Transverse colon (tissue), 4 donors: ENCODE data around the gene NSD1.

Experiments used
- POLR2A ChIP-seq: fragments of 450-650 bp; IDR thresholded peaks from one replicate; pipeline ENCODE4 v1.6.1; 2016; ENCODE audit warnings: antibody characterized with exemption, mild to moderate bottlenecking, moderate library complexity
- POLR2AphosphoS5 ChIP-seq, 3 donors: sonication (generic); formaldehyde crosslinking; IDR thresholded peaks; one replicate each; pipeline ENCODE4 v1.6.1; 2016; ENCODE audit warnings: antibody characterized with exemption in 3 of 3
- TF ChIP-seq, protein P1 (sequence below), 5 experiments: fragments of 200-600 bp in 3 of 5; fragments of 450-650 bp in 2 of 5; sonication (generic) in 3 of 5; IDR thresholded peaks; 1 replicate in 2 of 5; 2 replicates in 3 of 5; pipeline ENCODE4 v1.5.1; 2016 to 2017; ENCODE audit warnings: antibody characterized with exemption in 5 of 5, inconsistent platforms in 3 of 5, mild to moderate bottlenecking in 2 of 5, moderate library complexity in 1 of 5

DNA sequence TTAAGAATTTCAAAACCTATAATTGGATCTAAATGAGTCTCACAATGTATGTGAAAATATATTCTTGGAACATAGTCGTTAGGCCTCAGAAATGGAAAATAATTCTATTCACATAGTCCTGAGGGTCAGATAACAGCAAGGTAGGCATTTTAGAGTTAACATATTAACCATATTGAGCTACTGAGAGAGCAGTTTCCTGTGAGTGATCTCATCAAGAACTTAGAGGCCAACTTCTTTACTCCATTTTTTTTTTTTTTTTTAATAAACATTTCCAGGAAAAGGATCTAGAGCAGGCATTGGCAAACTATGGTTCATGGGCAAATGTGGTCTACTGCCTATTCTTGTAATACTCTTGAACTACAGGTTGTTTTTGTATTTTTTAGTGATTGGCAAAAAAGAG, 143.3 kb downstream of the NSD1 start:
- TF ChIP-seq, protein P1, sequence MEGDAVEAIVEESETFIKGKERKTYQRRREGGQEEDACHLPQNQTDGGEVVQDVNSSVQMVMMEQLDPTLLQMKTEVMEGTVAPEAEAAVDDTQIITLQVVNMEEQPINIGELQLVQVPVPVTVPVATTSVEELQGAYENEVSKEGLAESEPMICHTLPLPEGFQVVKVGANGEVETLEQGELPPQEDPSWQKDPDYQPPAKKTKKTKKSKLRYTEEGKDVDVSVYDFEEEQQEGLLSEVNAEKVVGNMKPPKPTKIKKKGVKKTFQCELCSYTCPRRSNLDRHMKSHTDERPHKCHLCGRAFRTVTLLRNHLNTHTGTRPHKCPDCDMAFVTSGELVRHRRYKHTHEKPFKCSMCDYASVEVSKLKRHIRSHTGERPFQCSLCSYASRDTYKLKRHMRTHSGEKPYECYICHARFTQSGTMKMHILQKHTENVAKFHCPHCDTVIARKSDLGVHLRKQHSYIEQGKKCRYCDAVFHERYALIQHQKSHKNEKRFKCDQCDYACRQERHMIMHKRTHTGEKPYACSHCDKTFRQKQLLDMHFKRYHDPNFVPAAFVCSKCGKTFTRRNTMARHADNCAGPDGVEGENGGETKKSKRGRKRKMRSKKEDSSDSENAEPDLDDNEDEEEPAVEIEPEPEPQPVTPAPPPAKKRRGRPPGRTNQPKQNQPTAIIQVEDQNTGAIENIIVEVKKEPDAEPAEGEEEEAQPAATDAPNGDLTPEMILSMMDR (IDR thresholded peaks at IDR 0.05) = no peak
- no peak for TF ChIP-seq POLR2AphosphoS5 (IDR thresholded peaks at IDR 0.05)
- no peak for TF ChIP-seq POLR2A
